Measurements from ENCODE around the gene PCED1B.
"Not testable (repeated sequence)": the region's sequence is repeated elsewhere in the genome, so short reads cannot be mapped to it uniquely, and the experiment has no call there.

The PCED1B gene

GRCh38 chr12:47088021-47088944 lies 8.9 kb downstream of the PCED1B start:
- DNase-seq (ENCODE audit: low spot score), result no peak

- no peak for DNase-seq (ENCODE audit: low spot score)
Observed at GRCh38 chr12:47091009-47091408, 11.6 kb downstream of the PCED1B start.

GRCh38 chr12:47094804-47095203 lies 15.4 kb downstream of the PCED1B start:
- DNase-seq (ENCODE audit: low spot score), result no peak

- no peak for DNase-seq (ENCODE audit: low spot score)
Observed at GRCh38 chr12:47095446-47096236, 16.2 kb downstream of the PCED1B start.

- no peak for DNase-seq (ENCODE audit: low spot score)
Observed at GRCh38 chr12:47097276-47097896, 18.0 kb downstream of the PCED1B start.

- no peak for DNase-seq (ENCODE audit: low spot score)
Observed at GRCh38 chr12:47098099-47098498, 18.7 kb downstream of the PCED1B start.

- DNase-seq (ENCODE audit: low spot score), result no peak
Observed at GRCh38 chr12:47099610-47100009, 20.2 kb downstream of the PCED1B start.

GRCh38 chr12:47100160-47100559 lies 20.7 kb downstream of the PCED1B start:
- no peak for DNase-seq (ENCODE audit: low spot score)

GRCh38 chr12:47102406-47102805 lies 23.0 kb downstream of the PCED1B start:
- no peak for DNase-seq (ENCODE audit: low spot score)

GRCh38 chr12:47102845-47103651 lies 23.6 kb downstream of the PCED1B start:
- DNase-seq (ENCODE audit: low spot score), result no peak

GRCh38 chr12:47105914-47106674 lies 26.7 kb downstream of the PCED1B start:
- DNase-seq (ENCODE audit: low spot score), result no peak

GRCh38 chr12:47107446-47107845 lies 28.0 kb downstream of the PCED1B start:
- DNase-seq (ENCODE audit: low spot score), result no peak

- no peak for DNase-seq (ENCODE audit: low spot score)
Observed at GRCh38 chr12:47107926-47108325, 28.5 kb downstream of the PCED1B start.

GRCh38 chr12:47110011-47110541 lies 30.7 kb downstream of the PCED1B start:
- no peak for DNase-seq (ENCODE audit: low spot score)

- no peak for DNase-seq (ENCODE audit: low spot score)
Observed at GRCh38 chr12:47110718-47111391, 31.4 kb downstream of the PCED1B start.

- DNase-seq (ENCODE audit: low spot score), result no peak
Observed at GRCh38 chr12:47111392-47111778, 32.0 kb downstream of the PCED1B start.

- DNase-seq (ENCODE audit: low spot score), result no peak
Observed at GRCh38 chr12:47111854-47112253, 32.4 kb downstream of the PCED1B start.

GRCh38 chr12:47112679-47113078 lies 33.3 kb downstream of the PCED1B start:
- DNase-seq (ENCODE audit: low spot score), result no peak

GRCh38 chr12:47114481-47114892 lies 35.1 kb downstream of the PCED1B start:
- DNase-seq (ENCODE audit: low spot score), result no peak

- not testable (repeated sequence) for DNase-seq (ENCODE audit: low spot score)
Observed at GRCh38 chr12:47117305-47117704, 37.9 kb downstream of the PCED1B start.

Measured in D341Med (cell line).